HG03575 (cell line): Measurements from ENCODE around the gene PRKAG2.
"Not testable (repeated sequence)": the region's sequence is repeated elsewhere in the genome, so short reads cannot be mapped to it uniquely, and the experiment has no call there.

Source experiments
- ATAC-seq: cut with Tn5 transposase; IDR thresholded peaks from one replicate; pipeline ENCODE4 v1.9.1; 2021; ENCODE audit not compliant: unreplicated experiment, insufficient number of reproducible peaks, low FRiP score; ENCODE audit errors: extremely low read depth

PRKAG2 gene

DNA sequence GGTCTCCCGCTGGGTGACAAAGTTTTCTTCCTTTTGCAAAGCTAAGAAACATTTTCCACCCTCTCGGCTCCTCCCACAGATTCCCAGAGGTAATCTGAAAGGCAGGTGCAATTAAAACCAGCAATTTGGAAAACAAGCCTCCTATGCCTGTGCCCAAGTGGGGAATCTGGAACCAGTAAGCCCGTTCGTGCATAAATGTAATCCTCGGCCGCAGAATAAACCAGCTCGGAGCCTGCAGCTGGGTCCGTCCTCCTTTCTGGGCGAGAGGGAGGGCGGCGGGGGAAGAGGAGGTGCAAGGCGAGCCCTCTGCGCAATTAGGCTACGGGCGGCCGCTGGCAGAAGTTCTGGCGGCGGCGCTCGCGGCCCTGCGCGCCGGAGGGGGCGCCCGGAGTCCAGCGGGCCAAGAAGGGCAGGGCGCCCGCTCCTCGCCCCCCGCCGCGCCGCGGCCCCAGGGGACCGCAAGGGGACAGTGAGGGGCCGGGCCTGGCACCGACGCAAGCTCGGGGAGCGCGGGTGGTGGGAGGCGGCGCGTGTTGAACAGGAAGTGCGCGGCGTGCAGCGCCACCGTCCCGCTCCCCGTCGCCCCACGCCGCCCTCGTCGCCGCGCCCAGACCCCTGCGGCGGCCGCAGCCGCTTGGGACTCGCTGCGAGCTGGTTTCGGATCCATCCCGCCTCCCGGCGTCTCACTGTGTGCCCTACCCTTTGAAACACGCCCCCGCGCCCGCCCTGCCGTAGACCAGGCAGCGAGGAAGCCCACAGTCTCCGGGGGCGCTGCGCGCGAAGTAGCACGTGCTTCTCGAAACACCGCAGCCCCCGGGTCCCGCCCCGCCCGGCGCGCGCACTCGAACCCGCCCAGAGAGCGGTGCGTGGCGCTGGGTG is at the start of gene PRKAG2:
TSS of gene PRKAG2 (minus strand) at position 217 of the 879 bp plus-strand sequence. CDS start 495 bp downstream, outside the sequence.
- ATAC-seq: no peak

DNA sequence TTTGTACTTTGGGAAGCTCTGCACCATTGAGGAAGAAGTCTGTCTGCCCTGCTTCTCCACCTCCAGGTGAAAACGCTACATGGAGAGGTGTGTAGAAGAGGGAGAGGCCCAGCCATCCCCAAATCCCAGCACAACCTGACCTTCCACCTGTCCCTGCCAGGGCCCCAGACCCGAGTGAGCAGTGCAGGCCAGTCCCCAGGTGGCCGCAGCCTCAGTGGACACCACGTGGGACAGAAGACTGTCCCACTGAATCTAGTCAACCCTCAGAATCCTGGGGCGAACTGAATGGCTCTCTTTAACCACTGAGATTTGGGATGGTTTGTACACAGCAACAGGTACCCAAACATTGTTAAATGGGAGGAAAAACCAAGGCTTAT is 49.4 kb upstream of the PRKAG2 start:
- ATAC-seq: no peak

DNA sequence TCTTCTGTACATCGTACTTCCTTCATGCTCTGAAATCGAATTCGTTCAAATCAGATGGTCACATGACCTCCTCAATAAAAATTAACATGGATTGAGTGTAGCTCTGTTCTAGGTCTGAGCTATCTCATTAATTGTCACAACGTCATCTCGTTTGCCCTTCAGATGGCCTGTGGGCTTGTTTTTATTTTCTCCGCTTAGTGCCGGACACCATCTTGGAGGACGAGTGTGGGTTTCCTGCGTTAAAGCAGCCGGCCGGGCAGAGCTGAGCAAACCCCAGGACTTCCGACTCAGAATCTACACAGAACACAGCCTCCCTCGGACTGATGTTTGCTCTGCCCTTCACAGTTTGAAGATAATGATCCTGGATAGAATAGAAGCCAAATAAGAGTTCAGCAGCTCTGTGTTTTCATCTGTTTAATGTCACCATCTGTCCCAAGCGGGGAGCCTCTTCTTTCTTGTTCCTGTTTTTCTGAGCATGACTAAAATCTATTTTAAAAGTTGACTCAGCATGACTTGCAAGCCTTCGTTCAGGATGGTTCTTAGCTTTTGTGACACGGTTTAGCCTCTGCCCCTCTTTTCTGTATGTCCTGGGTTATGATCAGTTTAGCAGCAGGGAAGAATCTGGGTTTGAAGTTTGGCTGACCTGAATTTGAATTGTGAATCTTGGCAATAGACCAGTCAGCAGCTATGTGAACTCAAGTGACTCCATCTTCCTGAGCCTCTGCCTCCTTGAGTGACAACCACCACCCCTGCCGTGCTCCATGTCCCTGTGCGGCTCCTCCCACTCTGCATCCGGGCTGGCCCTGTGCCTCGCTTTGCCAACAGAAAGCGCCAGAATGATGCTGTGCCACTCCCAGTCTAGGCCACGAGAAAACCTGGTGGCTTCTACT is 48.8 kb upstream of the PRKAG2 start:
- no peak for ATAC-seq

DNA sequence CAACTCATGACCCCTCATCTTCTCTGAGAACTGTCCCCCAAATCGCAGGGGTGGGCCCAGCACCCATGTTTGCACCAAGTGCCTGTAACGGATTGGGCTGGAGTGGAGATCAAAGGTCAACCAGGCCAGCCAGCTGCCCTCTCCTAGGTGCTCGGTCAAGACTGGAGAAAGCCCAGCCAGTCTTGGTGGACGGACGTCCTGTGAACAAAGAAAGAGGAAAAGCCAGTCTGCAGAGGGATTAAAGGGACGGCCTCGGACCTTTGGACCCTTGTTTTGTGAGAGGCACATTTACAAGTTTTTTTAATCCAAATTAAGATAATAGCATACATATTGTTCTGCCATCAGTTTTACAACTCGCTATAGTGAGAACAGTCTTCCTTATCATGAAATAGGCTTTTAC is 47.6 kb upstream of the PRKAG2 start:
- ATAC-seq: no peak

DNA sequence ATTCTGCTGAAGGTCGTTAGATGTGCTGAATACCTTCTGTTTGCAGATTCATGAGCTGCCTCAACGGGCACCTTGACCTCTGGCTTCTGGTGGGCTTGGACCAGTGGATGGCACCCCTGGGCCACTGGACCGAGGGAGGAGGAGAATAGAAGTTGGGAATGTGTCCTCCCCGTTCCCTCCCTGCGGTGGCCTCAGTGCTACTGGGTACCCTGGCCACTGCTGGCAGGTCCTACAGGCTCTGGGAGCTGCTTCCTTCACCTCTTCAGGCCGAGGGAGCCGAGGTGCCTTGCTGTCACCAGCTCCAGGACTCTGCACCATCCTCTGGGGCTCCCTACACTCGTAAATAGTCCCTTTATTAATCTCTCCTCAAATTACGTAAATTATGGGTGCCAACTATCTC is 47.1 kb upstream of the PRKAG2 start:
- no peak for ATAC-seq

DNA sequence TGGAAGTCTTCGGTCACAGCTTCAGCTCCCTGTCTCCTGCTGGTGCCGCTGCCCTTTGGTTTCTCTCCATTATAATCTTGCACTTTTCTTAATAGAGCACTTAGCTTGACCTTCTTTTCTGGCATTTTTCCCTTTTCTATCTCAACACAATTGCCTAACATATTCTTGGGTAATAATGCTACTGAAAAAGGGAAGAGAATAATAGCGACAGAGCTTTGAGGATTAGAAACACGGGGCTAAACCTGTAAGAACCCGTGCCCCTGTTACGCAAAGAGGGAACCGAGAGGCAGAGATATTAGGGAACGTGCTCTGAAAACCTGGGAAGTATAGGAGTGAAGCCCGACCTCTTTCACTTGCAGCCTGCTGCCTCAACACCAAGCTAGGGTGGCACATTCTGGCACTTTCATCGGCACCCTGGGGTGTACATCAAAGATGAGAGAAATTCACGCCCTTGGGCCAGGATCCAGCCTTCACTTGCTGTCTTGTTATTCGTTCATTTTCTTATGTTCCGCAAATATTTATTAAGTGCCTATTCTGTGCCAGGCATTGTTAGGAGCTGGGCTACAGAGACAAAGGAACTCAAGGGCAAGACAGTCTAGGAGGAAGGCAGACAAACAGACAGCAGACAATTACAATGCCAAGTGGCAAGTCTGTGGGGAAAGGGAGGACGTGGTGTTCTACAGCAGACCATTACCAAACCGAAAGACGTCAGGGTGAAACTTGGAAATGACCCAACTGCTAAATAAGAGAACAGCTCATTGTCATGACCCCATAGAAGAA is 46.4 kb upstream of the PRKAG2 start:
- ATAC-seq: no peak

DNA sequence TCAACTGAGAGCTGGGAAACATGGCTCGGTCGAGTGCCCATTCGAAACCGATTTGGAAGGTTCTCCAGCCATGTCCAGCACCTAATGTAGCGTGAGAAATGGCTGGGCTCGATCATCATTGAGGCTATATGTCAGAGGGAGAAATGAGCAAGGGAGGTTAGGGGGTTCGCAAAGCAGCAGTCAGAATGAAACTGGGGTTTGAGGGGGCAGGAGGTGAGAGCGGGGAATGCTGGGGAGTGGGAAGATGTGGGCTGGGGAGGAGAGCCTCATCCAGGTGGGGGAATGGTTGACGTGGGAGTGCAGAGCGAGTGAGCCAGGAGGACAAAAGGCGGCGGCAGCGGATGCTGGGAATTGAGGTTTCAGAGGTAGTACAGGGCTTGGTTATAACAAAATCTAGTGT is 44.5 kb upstream of the PRKAG2 start:
- no peak for ATAC-seq

DNA sequence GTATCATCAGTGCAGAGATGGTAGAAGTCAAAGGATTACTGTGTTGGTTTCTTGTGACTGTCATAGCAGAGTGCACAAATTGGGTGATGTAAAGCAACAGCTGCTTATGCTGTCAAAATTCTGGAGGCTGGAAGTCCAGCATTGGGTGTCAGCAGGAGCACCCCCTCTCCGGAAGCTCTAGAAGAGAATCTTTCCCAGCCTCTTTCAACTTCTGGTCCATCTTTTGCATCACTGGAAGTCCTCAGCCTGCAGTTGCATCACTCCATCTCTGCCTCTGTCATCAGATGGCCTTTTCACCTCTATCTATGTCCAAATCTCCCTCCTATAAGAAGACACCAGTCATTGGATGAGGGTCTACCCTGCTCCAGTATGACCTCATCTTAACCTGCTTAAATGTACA is 43.6 kb upstream of the PRKAG2 start:
- no peak for ATAC-seq

DNA sequence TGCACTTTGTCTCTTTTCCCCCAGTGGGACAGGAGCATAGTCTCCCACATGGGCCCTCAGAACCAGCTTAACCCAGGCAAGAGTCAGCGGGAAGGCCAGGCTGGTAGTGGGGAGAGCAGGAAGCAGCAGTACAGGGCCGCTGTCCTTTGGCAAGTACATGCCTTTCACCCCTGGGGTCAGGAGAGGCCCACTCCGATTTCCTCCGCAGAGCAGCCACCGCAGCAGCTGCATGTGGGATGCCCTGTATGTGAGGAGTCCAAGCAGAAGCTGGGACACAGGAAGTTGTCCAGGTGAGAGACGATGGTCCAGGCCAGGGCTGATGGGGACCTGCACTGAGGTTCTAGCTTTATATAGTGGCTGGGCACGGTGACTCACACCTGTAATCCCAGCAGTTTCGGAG is 42.7 kb upstream of the PRKAG2 start:
- ATAC-seq: no peak

DNA sequence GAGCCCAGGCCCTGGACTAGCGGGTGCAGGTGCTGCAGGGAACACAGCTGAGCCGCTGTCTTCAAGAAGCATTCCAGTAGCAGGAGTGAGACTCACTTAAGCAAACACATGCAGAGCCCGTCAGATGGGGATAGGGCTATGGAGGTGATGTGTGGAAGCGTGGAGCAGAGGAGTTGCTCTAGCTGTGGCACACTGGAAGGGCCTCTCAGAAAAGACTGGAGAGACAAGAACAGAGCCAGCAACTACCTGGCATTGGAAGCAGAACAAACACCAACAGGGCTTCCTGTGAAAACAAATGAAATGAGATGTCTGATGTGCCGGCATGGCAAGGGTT is 41.6 kb upstream of the PRKAG2 start:
- no peak for ATAC-seq

DNA sequence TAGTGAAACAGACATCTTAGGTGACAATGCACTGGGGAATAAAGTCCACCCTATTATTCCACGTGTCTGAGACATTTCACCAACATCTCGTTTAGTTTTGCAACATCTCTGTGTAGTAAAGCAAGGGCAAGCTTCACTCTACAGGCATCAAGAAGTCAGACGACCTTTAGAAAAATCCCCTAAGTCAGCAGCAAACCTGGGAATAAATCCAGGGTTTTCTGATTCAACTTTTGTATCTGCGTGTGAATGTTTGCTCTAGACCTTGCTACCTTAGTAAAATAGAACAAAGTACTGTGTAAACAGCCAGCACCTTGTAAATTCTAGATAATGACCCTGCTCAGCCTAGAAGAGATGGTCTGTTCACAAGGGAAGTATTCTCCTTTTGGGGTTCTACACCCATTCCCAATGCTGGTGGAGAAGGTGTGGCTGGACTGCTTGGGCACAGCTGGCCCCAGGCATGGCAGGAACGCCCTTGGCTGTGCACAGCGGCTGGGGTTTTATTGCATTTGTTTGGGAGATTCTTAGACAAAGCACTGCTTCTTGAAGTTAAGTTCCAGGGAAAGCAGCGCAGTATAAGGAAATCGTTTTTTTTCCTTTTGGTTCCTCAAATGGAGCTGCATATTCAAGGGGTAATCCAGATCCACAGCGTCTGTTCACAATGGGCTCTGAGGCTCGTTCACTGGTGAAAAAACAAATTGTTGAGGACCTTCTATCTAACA is 41.0 kb upstream of the PRKAG2 start:
- no peak for ATAC-seq

DNA sequence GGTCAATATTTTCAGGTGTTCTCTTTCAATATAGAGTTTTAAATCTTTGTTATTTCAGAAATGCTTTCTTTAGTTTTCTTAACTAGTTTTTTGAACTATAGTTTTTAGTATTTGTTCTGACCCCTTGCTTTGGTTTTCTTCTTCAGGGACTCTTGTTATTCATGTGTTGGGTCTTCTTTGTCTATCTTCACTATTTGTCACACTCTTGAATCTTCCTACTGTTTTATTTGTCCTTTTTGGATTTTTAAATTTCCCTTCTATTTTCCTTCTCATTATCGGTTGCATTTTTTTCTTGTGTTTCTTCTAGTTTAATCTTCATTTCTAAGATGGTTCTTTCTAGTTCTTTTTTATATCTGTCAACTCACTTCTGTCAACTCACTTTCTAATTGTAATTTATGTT is 37.1 kb upstream of the PRKAG2 start:
- ATAC-seq: no peak

DNA sequence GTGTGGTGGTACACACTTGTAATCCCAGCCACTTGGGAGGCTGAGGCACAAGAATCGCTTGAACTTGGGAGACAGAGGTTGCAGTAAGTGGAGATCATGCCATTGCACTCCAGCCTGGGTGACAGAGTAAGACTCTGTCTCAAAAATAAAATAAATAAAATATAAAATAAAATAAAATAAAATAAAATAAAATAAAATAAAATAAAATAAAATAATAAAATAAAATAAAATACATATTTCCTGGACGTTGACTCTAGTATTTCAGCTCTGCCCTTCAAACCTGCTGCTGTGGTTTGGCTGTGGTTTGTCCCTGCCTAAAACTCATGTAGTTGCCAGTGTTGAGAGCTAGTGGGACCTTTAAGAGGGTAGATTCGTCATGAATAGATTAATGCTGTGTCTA is 33.7 kb upstream of the PRKAG2 start:
- ATAC-seq: not testable (repeated sequence)

DNA sequence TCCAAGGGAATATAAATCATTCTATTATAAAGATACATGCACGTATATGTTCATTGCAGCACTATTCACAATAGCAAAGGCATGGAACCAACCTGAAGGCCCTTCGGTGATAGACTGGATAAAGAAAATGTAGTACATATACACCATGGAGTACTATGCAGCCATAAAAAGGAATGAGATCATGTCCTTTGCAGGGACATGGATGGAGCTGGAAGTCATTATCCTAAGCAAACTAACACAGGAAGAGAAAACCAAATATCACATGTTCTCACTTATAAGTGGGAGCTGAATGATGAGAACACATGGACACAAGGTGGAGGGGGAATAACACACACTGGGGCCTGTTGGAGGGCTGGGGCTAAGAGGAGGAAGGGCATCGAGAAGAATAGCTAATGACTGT is 30.2 kb upstream of the PRKAG2 start:
- ATAC-seq: not testable (repeated sequence)

DNA sequence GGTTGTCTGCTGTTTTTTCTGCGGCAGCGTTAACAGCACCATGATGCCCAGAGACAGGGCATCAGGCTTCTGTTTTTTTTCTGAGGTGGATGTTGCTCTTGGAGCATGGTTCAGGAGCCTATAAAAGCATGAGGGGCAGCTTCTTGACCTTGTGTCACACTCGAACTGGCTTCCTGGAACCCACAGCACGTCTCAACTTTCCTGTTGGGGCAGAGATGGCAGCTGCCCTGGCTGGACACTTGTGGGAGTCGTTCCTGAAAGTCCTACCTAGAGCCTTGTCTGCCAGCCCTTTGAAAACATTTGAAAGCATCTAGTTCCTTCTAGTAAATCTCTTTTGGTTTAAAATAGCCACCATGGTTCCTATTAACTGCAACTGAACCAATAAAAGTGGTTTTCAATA is 28.9 kb upstream of the PRKAG2 start:
- no peak for ATAC-seq

DNA sequence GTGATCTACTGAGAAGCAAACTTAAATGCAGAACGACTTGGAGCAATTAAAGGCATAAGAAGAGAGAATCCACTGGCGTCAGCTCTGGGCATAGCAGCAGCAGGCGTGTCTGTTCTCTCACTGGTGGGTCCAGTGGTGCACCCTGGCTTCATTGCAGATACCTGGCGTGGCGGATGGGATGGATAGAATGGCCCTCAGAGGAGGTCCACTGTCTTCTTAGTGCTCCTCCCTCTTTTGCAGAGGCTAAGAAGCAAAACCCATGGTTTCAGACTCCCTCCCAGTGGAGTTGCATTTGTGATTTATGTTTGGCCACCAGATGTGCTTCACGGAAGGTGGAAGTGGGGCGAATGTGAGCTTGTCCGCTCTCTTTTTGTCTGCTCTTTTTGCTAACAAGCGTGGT is 28.4 kb upstream of the PRKAG2 start:
- no peak for ATAC-seq

DNA sequence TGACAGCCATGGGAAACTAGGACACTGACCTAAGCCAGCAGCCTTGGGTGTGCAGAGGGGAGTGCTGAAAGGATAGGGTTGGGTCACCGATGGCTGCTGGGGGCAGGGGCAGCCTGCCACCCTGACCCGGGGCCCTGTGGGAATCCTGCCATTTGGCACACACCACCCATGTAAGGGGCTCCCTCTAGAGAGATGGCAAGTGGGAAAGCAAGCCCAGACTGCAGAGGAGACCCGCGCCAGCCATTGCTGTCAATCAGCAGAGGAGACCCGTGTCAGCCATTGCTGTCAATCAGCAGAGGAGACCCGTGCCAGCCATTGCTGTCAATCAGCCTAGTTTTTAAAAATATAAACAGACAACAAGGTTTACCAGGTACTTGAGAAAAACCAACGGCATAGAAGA is 27.4 kb upstream of the PRKAG2 start:
- no peak for ATAC-seq

DNA sequence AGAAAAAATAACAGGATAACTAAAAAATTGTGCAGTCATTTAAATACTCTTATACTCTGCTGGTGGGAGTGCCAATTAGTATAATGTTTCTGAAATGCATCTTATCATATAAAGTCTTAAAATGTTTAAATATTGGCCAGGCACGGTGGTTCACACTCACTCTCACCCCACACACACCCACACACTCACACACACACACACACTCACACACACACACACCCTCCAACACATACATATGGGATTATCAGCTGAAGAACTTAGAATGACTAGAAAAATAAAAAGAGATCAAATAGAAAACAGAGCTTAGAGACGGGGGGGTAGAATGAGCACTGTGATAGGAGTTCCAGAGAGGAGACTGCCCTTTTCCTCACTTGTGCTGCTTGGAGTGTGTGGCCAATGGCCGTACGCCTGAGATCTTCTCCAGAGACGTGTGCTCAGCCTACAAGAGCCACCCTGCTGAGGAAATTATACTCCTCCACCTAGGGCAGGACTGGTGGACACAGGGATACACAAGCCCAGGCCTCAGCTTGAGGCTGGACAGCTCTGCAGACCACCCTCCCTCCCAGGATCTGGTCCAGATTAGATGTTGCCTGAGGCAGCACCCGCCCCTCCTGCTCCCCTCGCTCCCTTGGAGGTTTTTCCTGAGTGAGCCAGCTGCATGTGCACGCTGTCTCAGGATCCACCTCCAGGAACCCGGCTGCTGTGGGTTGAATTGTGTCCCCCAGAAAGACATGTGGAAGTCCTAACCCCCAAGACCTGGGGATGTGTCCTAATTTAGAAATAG is 26.5 kb upstream of the PRKAG2 start:
- no peak for ATAC-seq
